Gastroesophageal sphincter (tissue), 4 donors: ENCODE results near the gene MIA3. TPM values are rescaled to one million over a fixed set of nuclear protein-coding genes. Genes with fewer than 3 reads are reported as not detected.

Experiments
- total RNA-seq, 4 donors: library from RNA; depleted of rRNA; stranded (reverse); fragments of >200 nt; gene quantifications; one replicate each; pipeline ENCODE4 v1.1.0, GENCODE V29; 2016

The MIA3 gene
- total RNA-seq, 4 donors from 2014 or later, result 39.4 to 71.0 (median 48.4) TPM

Other genes with a start within 250 kb of the MIA3 start
- not detected for gene HHIPL2, start 70.0 kb upstream of the MIA3 start, total RNA-seq
- gene TAF1A, start 28.2 kb upstream of the MIA3 start, total RNA-seq, result 1 to 10 TPM; 2.2 to 4.8 (median 3.7) TPM
- 100 to 1,000 TPM in 3 of 4 donors, 10 to 100 TPM in 1; 79.3 to 119 (median 108) TPM for gene AIDA, start 94.4 kb downstream of the MIA3 start, total RNA-seq
- gene BROX, start 94.5 kb downstream of the MIA3 start, total RNA-seq, result 100 to 1,000 TPM in 1 of 4 donors, 10 to 100 TPM in 3; 41.3 to 111 (median 63.2) TPM
- under 1 TPM in 1 of 4 donors, not detected in 3; 0.73 TPM for gene FAM177B, start 119.1 kb downstream of the MIA3 start, total RNA-seq
- 10 to 100 TPM in 3 of 4 donors, 1 to 10 TPM in 1; 6.5 to 24.7 (median 15.4) TPM for gene DISP1, start 196.9 kb downstream of the MIA3 start, total RNA-seq